ENCODE data around the gene TRAPPC2L.
A peak's percentile ranks its signal among the peaks of the same experiment; 100 is the strongest.

TRAPPC2L gene

DNA sequence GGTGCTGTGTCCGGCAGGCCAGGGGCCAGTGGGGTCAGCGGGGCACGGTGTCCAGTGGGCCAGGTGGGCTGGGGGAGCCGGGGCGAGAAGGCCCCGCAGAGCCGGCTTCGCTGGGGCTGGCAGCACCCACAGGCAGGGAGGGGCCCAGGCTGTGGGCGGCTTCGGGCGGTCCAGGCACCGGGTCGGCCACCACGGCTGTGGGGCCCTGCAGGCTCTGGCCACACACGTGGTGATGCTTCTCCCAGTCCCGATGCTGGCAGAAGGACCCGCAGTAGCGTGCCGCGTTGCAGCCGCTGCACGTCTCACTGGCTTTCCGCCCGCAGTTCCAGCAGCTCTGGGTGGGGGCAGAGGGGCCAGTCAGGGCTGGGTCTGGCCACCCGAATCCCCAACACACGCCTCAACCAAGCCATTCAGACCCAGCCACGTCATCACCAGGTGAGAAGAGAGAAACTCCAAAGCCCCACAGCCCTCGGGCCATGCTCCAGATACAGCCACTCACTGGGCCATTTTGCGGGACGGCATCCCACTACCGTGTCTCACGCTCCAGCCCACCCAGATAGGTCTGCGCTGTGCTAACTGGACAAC is 20.1 kb downstream of the TRAPPC2L start:
- DNase-seq = no peak

DNA sequence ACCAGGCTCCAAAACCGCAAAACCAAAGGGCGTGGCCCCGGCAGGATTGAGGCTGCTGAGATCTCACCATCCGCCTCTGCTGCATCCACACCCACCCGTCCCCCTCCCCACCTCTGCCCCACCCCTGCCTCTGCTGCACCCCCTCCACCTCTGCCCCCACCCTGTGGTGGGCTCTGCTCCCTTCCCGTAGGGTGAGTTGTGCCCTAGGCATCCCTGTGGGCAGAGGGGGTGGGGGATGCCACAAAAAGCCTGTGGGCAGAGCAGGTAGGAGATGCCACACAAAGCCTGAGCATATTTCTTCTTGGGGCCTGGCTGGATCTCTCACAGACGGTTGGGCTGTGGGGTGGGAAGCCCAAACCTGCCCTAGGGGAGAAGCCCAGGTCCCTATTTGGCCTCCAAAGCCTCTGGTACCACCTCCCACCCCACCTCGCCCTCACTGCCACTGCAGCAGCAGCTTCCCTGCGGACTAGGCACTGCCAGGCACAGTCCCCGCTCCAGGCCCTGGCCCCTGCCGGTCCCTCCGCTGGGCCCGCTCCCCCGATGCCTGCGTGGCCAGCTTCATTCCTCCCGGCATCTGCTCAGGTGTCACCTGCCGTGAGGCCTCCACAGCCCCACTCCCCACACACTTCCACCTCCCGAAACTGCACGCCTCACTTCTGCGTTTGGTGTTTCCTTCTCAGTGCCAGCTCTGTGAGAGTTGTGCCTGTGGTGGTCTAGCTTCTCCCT is 20.8 kb downstream of the TRAPPC2L start:
- no peak for DNase-seq

DNA sequence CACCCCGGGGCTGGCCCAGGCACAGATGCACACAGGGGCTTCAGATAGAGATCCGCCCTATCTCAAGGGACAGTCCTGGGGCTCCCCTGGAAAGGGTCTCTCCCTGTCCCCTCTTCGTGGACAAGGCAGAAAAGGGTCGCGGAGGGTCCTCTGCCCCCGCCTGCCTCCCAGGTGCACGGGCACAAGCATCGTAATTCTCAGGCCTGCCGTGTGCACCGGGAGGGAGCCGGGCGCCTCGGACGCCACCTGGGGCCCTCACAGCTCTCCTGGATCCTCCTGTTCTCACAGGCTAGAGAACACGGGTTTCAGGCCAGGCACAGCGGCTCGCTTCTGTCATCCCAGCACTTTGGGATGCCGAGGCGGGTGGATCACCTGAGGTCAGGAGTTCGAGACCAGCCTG is 21.4 kb downstream of the TRAPPC2L start:
- no peak for DNase-seq

GRCh38 chr16:88878967-88879787 is 22.2 kb downstream of the TRAPPC2L start:
- peak in 1 of 51 donors; percentile 11 for DNase-seq

GRCh38 chr16:88879788-88880055 is 22.8 kb downstream of the TRAPPC2L start:
- DNase-seq = no peak

- DNase-seq = no peak
Observed at GRCh38 chr16:88880226-88881006, 23.5 kb downstream of the TRAPPC2L start.

DNA sequence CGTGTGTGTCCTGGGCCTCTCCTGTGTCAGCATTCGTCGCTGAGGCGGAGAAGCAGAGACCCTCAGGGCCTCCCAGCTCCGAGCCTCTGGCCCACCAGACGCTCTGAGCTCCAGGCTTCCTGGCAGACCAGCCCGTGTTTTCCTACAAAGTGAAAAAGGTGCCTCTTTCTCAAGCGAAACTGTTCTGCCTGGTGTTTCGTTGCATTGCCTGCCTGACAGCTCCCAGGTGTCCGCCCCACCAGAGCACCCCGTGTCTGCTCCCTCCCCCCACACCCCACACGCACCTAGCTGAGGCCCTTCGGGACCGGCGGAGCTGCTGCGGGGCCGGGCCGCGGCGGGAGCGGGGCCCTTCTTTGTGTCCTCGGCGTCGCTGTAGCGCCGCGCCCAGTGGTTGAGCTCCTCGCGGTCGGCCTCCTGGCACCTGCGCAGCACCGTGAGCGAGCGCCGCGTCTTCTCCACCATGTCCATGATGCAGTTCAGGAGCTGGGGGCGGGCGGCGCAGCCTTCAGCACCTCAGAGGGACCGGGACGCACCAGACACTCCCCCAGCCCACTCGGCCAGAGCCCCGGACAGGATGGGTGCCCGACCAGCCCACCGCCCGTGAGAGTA is 24.2 kb downstream of the TRAPPC2L start:
- peak in 1 of 51 donors; percentile 5 for DNase-seq

- no peak for DNase-seq
Observed at GRCh38 chr16:88881675-88882357, 24.9 kb downstream of the TRAPPC2L start.

GRCh38 chr16:88882358-88883030 is 25.6 kb downstream of the TRAPPC2L start:
- no peak for DNase-seq

DNA sequence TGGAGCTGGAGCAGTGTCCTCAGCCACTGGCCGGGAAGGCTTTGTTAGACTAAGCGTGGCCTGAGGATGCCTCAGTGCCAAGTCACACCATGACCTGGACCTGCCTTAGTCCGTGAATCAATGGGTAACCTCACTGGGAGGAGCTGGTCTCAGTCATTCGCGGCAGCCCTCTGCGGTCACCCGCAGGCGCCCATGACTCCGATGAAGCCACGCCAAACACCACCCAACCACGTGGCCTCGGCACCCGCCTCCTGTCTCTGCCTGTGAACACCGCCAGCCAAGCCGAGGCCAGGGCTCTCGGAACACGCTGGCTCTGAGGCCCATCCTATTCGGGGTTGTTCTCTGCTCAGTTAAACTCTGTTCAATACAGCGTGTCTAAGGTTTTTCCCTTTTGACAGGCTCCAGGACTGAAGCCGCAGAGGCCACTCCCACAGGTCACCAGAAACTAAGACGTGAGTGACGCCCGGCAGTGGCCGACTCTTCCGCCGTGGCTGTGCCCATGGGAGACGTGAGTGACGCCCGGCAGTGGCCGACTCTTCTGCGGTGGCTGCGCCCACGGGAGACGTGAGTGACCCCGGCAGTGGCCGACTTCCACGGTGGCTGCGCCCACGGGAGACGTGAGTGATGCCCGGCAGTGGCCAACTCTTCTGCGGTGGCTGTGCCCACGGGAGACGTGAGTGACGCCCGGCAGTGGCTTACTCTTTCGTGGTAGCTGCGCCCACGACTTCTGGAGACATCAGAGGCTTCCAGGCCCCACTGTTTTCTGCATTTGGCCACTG is 26.4 kb downstream of the TRAPPC2L start:
- peak in 1 of 51 donors; percentile 26 for DNase-seq

- peak in 2 of 51 donors; percentile 2 to 26 for DNase-seq
Observed at GRCh38 chr16:88883946-88884345, 27.0 kb downstream of the TRAPPC2L start.

- DNase-seq = no peak
Observed at GRCh38 chr16:88884569-88885271, 27.8 kb downstream of the TRAPPC2L start.

- DNase-seq = no peak
Observed at GRCh38 chr16:88885693-88886280, 28.9 kb downstream of the TRAPPC2L start.

GRCh38 chr16:88886420-88886844 is 29.5 kb downstream of the TRAPPC2L start:
- DNase-seq = no peak

DNA sequence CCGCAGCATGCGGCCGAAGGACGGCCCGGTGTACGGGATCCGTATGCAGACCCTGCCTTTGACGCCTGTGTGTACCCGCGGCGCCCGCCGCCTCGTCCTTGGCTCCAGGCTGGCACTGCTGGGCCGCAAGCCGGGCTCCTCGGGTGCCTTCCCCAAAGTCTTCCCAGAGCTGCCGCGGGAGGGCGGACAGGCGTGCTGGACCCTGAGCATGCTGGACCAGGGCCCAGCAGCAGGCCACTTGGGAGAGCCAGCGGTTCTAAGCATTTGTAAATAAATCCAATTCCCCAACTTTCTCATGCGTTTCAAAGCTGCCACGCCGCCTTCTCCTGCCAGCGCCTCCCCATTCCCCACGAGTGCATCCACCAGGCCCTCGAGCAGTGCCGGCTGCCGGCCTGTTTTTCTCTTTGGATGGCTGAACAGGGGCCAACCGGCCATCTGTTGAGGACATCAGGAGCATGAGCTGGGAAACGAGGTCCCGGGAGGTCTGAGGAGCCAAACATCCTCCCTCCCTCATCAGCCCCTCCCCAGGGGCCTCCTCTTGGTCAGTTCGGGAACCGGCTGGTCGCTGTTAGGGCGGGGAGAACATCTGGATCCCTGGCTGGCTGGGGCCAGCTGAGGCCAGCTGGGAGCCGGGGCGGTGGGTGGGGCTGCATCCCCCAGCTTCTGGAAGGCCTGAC is 30.1 kb downstream of the TRAPPC2L start:
- no peak for DNase-seq

DNA sequence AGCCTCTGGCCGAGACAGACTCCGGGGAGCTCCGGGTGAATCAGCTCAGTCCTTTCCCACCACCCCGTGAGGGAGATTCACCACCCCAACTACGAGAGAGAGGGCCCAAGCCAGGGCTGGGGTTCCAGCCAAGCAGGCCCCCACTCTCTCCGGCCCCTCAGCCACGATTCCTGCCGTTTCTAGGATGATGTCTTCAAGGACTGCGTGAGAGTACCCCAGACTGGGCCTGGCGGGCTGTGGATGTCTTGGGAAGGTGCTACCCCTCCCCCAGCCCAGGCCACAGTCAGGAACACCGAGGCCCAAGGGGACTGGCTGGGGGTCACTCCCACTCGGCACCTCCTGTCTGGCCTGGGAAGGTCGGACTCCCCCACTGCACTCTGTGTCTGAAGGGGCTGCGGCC is 31.1 kb downstream of the TRAPPC2L start:
- DNase-seq = no peak

DNA sequence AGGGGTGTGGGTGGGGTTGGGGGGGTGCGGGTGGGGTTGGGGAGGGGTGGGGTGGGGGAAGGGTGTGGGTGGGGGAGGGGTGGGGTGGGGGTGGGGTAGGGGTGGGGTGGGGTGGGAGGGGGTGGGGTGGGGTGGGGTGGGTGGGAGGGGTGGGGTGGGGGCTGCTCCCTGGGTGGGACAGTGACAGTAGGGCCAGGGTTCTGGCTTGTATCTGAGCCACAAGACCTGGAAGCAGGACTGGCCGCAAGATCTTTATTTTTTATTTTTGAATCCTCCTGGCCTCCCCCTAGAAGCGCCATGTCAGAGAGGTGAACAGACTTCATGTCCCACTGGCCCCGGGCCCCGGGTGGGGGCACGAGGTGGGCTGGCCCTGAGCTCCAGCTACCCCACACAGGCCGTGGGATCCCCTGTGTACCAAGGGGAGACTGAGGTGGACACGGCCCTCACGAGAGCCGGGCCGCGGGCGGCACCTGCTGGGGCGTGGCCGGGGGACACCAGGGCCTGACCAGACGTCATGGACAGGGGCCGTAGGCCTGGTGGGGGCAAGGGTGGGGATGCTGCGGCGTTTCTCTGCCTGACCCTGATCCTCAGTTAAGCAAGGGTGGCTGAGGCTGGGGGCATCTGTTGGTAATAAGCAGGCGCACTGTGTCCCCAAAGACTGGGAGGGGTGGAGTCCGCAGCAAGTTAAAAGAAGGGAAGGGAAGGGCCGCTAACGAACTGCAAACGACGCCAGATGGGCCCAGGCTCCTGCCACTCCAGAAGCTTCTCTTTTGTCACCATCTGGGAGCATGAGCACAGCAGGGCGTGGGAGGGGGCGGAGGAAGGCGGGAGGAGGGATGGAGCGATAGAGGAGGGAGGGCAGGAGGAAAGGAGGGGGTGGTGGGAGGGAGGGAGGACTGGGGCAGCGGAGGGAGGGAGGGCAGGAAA is 31.8 kb downstream of the TRAPPC2L start:
- DNase-seq = no peak

Measured in hypothalamus (tissue), 51 donors.